ENCODE data around the gene SETBP1. TPM values are rescaled to one million over a fixed set of nuclear protein-coding genes. Genes with fewer than 3 reads are reported as not detected.

SETBP1 gene
- total and polyA plus RNA-seq, 2 of the 13 experiments (the other 11 are each of a cell fraction or from before 2014, with no cell fraction given): 0.18 to 0.65 TPM

GRCh38 chr18:44771956-44772917, 91.5 kb downstream of the SETBP1 start (continued):
- TF ChIP-seq AKNA (CRISPR knock-in tag; IDR thresholded peaks at IDR 0.05; ENCODE audit: borderline replicate concordance): no peak
- TF ChIP-seq HMG20B (CRISPR knock-in tag; conservative IDR thresholded peaks at IDR 0.05): peak; percentile 50; the same call in 1 of the 2 replicates
- no peak for TF ChIP-seq ZFP90 (CRISPR knock-in tag; IDR thresholded peaks at IDR 0.05; ENCODE audit: borderline replicate concordance)
- no peak for TF ChIP-seq ZNF781 (CRISPR knock-in tag; IDR thresholded peaks at IDR 0.05; ENCODE audit: borderline replicate concordance, not compliant biosample characterization)
- 0 out of 2 replicates have a peak, but pooled peaks have one; percentile 51 for TF ChIP-seq RCOR2 (CRISPR knock-in tag; IDR thresholded peaks at IDR 0.05)
- TF ChIP-seq FOXP1 (IDR thresholded peaks at IDR 0.05): no peak
- TF ChIP-seq FOXP1 (CRISPR knock-in tag; IDR thresholded peaks at IDR 0.05): peak; percentile 62
- no peak for TF ChIP-seq ZMYM3 (CRISPR knock-in tag; IDR thresholded peaks at IDR 0.05)
- TF ChIP-seq MAF1 (CRISPR knock-in tag; IDR thresholded peaks at IDR 0.05; ENCODE audit: borderline replicate concordance): no peak
- TF ChIP-seq ZNF589 (CRISPR knock-in tag; conservative IDR thresholded peaks at IDR 0.05): no peak
- TF ChIP-seq ZNF296 (CRISPR knock-in tag; conservative IDR thresholded peaks at IDR 0.05): no peak
- no peak for TF ChIP-seq ZNF704 (CRISPR knock-in tag; IDR thresholded peaks at IDR 0.05; ENCODE audit: borderline replicate concordance)
- no peak for TF ChIP-seq MED8 (CRISPR knock-in tag; IDR thresholded peaks at IDR 0.05; ENCODE audit: insufficient replicate concordance)
- no peak for TF ChIP-seq NCOA5 (CRISPR knock-in tag; IDR thresholded peaks at IDR 0.05)
- no peak for TF ChIP-seq ZBTB7B (CRISPR knock-in tag; IDR thresholded peaks at IDR 0.05)
- no peak for TF ChIP-seq ZNF674 (CRISPR knock-in tag; IDR thresholded peaks at IDR 0.05; ENCODE audit: low read depth)
- no peak for TF ChIP-seq NFYB (CRISPR knock-in tag; IDR thresholded peaks at IDR 0.05)
- TF ChIP-seq MNT (IDR thresholded peaks at IDR 0.05): no peak
- no peak for TF ChIP-seq CENPT (CRISPR knock-in tag; IDR thresholded peaks at IDR 0.05; ENCODE audit: low read depth)
